IMR-90 (cell line): ENCODE results near the gene BCL2L12.

ENCODE experiments used
- BHLHE40 ChIP-seq: fragments of 150-350 bp; IDR thresholded peaks from 2 replicates; pipeline ENCODE4 v1.6.1; 2016; ENCODE audit warnings: mild to moderate bottlenecking, low read depth, low read length
- CEBPB ChIP-seq: IDR thresholded peaks from 2 replicates; pipeline ENCODE4 v1.6.1; 2012; ENCODE audit warnings: low read depth, low read length, improper control_type of control experiment
- MAFK ChIP-seq: IDR thresholded peaks from 2 replicates; pipeline ENCODE4 v1.6.1; 2012; ENCODE audit warnings: low read depth, low read length, improper control_type of control experiment
- MXI1 ChIP-seq: IDR thresholded peaks from 2 replicates; pipeline ENCODE4 v1.6.1; 2012; ENCODE audit warnings: low read depth, mild to moderate bottlenecking, low read length, moderate library complexity, borderline replicate concordance
- POLR2A ChIP-seq: IDR thresholded peaks from 2 replicates; pipeline ENCODE4 v1.6.1; 2012; ENCODE audit warnings: mild to moderate bottlenecking, low read depth, low read length
- SMC3 ChIP-seq: fragments of 150-350 bp; IDR thresholded peaks from 2 replicates; pipeline ENCODE4 v1.6.1; 2016; ENCODE audit warnings: low read depth, mild to moderate bottlenecking, antibody characterized with exemption, low read length, moderate library complexity
- TF ChIP-seq, protein P1 (sequence below): conservative IDR thresholded peaks from 2 replicates; pipeline ENCODE4 v1.5.1; 2012; ENCODE audit warnings: mild to moderate bottlenecking, low read depth, low read length, improper control_type of control experiment

DNA sequence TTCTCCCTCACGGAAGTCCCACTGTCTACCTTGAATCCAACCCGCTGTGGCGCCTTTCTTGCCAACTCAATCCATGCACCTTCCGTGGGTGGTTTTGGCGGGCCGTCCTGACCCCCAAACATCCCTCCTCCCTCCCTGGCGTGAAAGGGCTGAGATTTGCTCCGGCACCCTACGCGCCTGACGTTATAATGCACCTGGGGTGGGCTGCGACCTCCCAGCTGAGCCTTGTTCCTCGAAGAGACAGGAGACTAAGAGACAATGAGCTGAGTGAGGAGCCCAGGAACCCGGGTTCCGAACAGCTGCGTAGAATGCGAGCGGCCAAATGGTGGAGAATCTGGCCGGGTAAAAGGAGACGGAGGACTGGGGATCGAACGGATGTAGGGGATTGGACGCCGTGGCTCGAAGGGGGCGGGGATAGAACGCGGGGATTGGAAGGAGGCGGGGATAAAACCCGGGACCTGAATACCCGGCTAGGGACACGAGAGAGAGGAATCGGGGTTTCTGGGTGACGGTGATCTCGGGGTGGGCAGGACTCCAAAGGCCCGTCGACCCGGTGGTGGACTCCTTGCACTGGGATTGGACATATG, 25.0 kb downstream of the BCL2L12 start, which contains the start of gene CPT1C:
- TF ChIP-seq, protein P1, sequence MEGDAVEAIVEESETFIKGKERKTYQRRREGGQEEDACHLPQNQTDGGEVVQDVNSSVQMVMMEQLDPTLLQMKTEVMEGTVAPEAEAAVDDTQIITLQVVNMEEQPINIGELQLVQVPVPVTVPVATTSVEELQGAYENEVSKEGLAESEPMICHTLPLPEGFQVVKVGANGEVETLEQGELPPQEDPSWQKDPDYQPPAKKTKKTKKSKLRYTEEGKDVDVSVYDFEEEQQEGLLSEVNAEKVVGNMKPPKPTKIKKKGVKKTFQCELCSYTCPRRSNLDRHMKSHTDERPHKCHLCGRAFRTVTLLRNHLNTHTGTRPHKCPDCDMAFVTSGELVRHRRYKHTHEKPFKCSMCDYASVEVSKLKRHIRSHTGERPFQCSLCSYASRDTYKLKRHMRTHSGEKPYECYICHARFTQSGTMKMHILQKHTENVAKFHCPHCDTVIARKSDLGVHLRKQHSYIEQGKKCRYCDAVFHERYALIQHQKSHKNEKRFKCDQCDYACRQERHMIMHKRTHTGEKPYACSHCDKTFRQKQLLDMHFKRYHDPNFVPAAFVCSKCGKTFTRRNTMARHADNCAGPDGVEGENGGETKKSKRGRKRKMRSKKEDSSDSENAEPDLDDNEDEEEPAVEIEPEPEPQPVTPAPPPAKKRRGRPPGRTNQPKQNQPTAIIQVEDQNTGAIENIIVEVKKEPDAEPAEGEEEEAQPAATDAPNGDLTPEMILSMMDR: no peak
- peak; percentile 73; the same call in 1 of the 2 replicates for TF ChIP-seq POLR2A
- no peak for TF ChIP-seq CEBPB
- no peak for TF ChIP-seq MXI1
- TF ChIP-seq MAFK: no peak
- no peak for TF ChIP-seq BHLHE40
- TF ChIP-seq SMC3: no peak
